Neural progenitor cell (in vitro differentiated cells): ENCODE data around the gene SMU1. TPM values are rescaled to one million over a fixed set of nuclear protein-coding genes. Genes with fewer than 3 reads are reported as not detected.

Experiments used
- DNase-seq: peaks from one replicate; pipeline ENCODE4 v3.0.0-alpha.2; 2016; ENCODE audit warnings: low spot score
- H2AFZ ChIP-seq: fragments of 200-600 bp; sonication (generic); replicated peaks from 2 replicates; pipeline ENCODE4 v1.6.1; 2016; ENCODE audit warnings: antibody characterized with exemption
- H3F3A ChIP-seq: fragments of 200-600 bp; sonication (generic); 2 replicates; pipeline ENCODE4 v1.6.1; 2016; ENCODE audit warnings: antibody characterized with exemption, low read depth
- H3K27ac ChIP-seq: fragments of 200-600 bp; sonication (generic); 2 replicates; pipeline ENCODE4 v1.5.1; 2016; ENCODE audit warnings: mild to moderate bottlenecking
- H3K27me3 ChIP-seq: fragments of 200-600 bp; sonication (generic); 2 replicates; pipeline ENCODE4 v1.6.1; 2016; ENCODE audit warnings: mild to moderate bottlenecking, moderate library complexity
- H3K36me3 ChIP-seq: fragments of 200-600 bp; sonication (generic); 2 replicates; pipeline ENCODE4 v1.5.1; 2016
- H3K4me1 ChIP-seq: fragments of 200-600 bp; sonication (generic); 2 replicates; pipeline ENCODE4 v1.6.1; 2016; ENCODE audit warnings: mixed run types
- H3K4me2 ChIP-seq: fragments of 200-600 bp; sonication (generic); 2 replicates; pipeline ENCODE4 v1.6.1; 2016
- H3K4me3 ChIP-seq: fragments of 200-600 bp; sonication (generic); 2 replicates; pipeline ENCODE4 v1.5.1; 2016
- H3K79me2 ChIP-seq: fragments of 200-600 bp; sonication (generic); 2 replicates; pipeline ENCODE4 v1.6.1; 2016; ENCODE audit warnings: low read depth
- H3K9ac ChIP-seq: fragments of 200-600 bp; sonication (generic); 2 replicates; pipeline ENCODE4 v1.6.1; 2016
- H3K9me3 ChIP-seq: fragments of 200-600 bp; sonication (generic); 2 replicates; pipeline ENCODE4 v1.5.1; 2016; ENCODE audit warnings: low read depth
- H4K20me1 ChIP-seq: fragments of 200-600 bp; sonication (generic); 2 replicates; pipeline ENCODE4 v1.6.1; 2016; ENCODE audit warnings: low read depth
- H3K27ac Mint-ChIP-seq: 3 replicates; pipeline ENCODE4 v1.8.0; 2021; ENCODE audit warnings: mixed read lengths
- H3K27me3 Mint-ChIP-seq: 2 replicates; pipeline ENCODE4 v1.8.0; 2022; ENCODE audit warnings: low read depth, mild to moderate bottlenecking, inconsistent platforms, moderate library complexity, mixed read lengths; ENCODE audit not compliant: insufficient read depth
- H3K36me3 Mint-ChIP-seq: 3 replicates; pipeline ENCODE4 v1.8.0; 2021; ENCODE audit warnings: mixed read lengths
- H3K4me1 Mint-ChIP-seq: 3 replicates; pipeline ENCODE4 v1.8.0; 2021; ENCODE audit warnings: mixed read lengths
- H3K4me3 Mint-ChIP-seq: 3 replicates; pipeline ENCODE4 v1.8.0; 2021; ENCODE audit warnings: mild to moderate bottlenecking, moderate library complexity, mixed read lengths
- H3K9me3 Mint-ChIP-seq: 3 replicates; pipeline ENCODE4 v1.8.0; 2020; ENCODE audit warnings: mixed read lengths
- EZH2 ChIP-seq: fragments of 200-600 bp; sonication (generic); IDR thresholded peaks from 2 replicates; pipeline ENCODE4 v1.6.1; 2017; ENCODE audit warnings: antibody characterized with exemption, mild to moderate bottlenecking, moderate library complexity
- EZH2phosphoT487 ChIP-seq: fragments of 200-600 bp; sonication (generic); IDR thresholded peaks from 2 replicates; pipeline ENCODE4 v1.6.1; 2017; ENCODE audit warnings: antibody characterized with exemption
- total RNA-seq: library from RNA; depleted of rRNA; stranded (reverse); fragments of >200 nt; gene quantifications from 2 replicates; pipeline ENCODE4 v1.2.3, GENCODE V29; 2015; ENCODE audit warnings: low replicate concordance
- TF ChIP-seq, protein P1 (sequence below): fragments of 200-600 bp; sonication (generic); IDR thresholded peaks from 2 replicates; pipeline ENCODE4 v1.5.1; 2017; ENCODE audit warnings: antibody characterized with exemption, mild to moderate bottlenecking

Gene SMU1
- total RNA-seq, 1 donor from 2014 or later: 34.9 TPM

DNA sequence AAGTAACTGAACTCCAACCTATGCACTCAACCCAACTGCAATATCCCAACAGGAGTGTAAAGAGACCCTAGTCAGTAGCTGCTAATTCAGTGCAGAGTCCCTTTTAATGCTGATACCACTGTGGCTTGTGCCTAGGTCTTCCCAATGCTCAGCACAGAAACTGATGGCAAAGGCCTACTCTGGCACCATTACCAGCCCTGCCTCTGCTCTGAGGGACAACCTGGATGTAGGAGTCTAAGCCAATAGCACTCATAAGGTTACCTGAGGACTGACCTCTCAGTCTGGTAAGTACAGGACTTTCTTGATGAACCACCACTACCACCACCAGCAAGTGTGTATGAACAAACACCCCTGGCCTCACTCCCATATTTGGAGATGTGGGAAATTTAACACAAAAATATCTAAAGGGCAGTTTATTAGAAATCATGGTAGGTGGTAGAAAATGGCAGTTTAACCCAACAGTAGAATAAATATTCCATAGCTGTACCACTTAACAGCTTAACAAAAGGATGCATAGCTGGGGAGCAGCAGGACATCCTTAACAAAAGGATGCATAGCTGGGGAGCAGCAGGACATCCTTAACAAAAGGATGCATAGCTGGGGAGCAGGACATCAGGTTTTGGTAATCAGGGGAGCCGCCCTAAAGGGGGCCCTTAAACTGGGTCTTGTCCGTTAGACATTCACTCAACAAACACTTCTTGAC lies 62.4 kb downstream of the SMU1 start:
- no peak for DNase-seq
- H3K4me3 ChIP-seq: no peak overlapping the region

GRCh38 chr9:33012328-33013069 lies 64.0 kb downstream of the SMU1 start:
- Histone ChIP-seq H3K79me2 (peaks cover 55% of the 10 kb centered on the region), H3K9me3 (no peaks in the 10 kb centered on the region), H3F3A (no peaks in the 10 kb centered on the region), H2AFZ (no peak overlapping the region), H3K36me3 (no peaks in the 10 kb centered on the region), H3K4me2 (no peak overlapping the region), H3K4me3 (no peak overlapping the region), H3K9ac (no peak overlapping the region), H3K27me3 (no peaks in the 10 kb centered on the region), H3K27ac (no peak overlapping the region), H3K4me1 (peaks cover 2% of the 10 kb centered on the region), H4K20me1 (peaks cover 56% of the 10 kb centered on the region)
- peaks cover 13% of the 10 kb centered on the region for H3K4me1 Mint-ChIP-seq
- TF ChIP-seq EZH2 (no peak), EZH2phosphoT487 (no peak)
- TF ChIP-seq, protein P1, sequence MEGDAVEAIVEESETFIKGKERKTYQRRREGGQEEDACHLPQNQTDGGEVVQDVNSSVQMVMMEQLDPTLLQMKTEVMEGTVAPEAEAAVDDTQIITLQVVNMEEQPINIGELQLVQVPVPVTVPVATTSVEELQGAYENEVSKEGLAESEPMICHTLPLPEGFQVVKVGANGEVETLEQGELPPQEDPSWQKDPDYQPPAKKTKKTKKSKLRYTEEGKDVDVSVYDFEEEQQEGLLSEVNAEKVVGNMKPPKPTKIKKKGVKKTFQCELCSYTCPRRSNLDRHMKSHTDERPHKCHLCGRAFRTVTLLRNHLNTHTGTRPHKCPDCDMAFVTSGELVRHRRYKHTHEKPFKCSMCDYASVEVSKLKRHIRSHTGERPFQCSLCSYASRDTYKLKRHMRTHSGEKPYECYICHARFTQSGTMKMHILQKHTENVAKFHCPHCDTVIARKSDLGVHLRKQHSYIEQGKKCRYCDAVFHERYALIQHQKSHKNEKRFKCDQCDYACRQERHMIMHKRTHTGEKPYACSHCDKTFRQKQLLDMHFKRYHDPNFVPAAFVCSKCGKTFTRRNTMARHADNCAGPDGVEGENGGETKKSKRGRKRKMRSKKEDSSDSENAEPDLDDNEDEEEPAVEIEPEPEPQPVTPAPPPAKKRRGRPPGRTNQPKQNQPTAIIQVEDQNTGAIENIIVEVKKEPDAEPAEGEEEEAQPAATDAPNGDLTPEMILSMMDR: no peak
- peaks cover 4% of the 10 kb centered on the region for H3K36me3 Mint-ChIP-seq
- no peak for DNase-seq
- H3K9me3 Mint-ChIP-seq: no peaks in the 10 kb centered on the region
- H3K27me3 Mint-ChIP-seq: peaks cover 3% of the 10 kb centered on the region
- no peak overlapping the region for H3K27ac Mint-ChIP-seq
- H3K4me3 Mint-ChIP-seq: no peak overlapping the region

More for the DNA sequence above, 62.4 kb downstream of the SMU1 start:
- H3K4me1 Mint-ChIP-seq: peaks cover 16% of the 10 kb centered on the region
- Histone ChIP-seq H3K27me3 (no peaks in the 10 kb centered on the region), H3K36me3 (no peaks in the 10 kb centered on the region), H3K27ac (no peak overlapping the region), H3K4me2 (no peak overlapping the region), H3K79me2 (peaks cover 70% of the 10 kb centered on the region), H3K9me3 (no peaks in the 10 kb centered on the region), H3F3A (no peaks in the 10 kb centered on the region), H3K4me1 (peaks cover 3% of the 10 kb centered on the region), H2AFZ (no peak overlapping the region), H3K9ac (no peak overlapping the region), H4K20me1 (peaks cover 62% of the 10 kb centered on the region)
- peaks cover 3% of the 10 kb centered on the region for H3K27me3 Mint-ChIP-seq
- H3K9me3 Mint-ChIP-seq: no peaks in the 10 kb centered on the region
- H3K4me3 Mint-ChIP-seq: no peak overlapping the region
- H3K27ac Mint-ChIP-seq: no peak overlapping the region
- TF ChIP-seq EZH2: no peak
- TF ChIP-seq EZH2phosphoT487: no peak
- TF ChIP-seq, protein P1: no peak
- H3K36me3 Mint-ChIP-seq: peaks cover 6% of the 10 kb centered on the region

- H3K9ac ChIP-seq: no peak overlapping the region
- Mint-ChIP-seq H3K36me3 (peaks cover 4% of the 10 kb centered on the region), H3K4me3 (no peak overlapping the region), H3K4me1 (peaks cover 7% of the 10 kb centered on the region), H3K27me3 (peaks cover 3% of the 10 kb centered on the region), H3K27ac (no peak overlapping the region), H3K9me3 (no peaks in the 10 kb centered on the region)
- peaks cover 49% of the 10 kb centered on the region for H4K20me1 ChIP-seq
- no peak for TF ChIP-seq EZH2
- TF ChIP-seq, protein P1: no peak
- no peak for TF ChIP-seq EZH2phosphoT487
- H3K4me2 ChIP-seq: no peak overlapping the region
- H3K36me3 ChIP-seq: no peaks in the 10 kb centered on the region
- H3F3A ChIP-seq: no peaks in the 10 kb centered on the region
- H3K79me2 ChIP-seq: peaks cover 48% of the 10 kb centered on the region
- no peak overlapping the region for H3K4me3 ChIP-seq
- H3K4me1 ChIP-seq: no peaks in the 10 kb centered on the region
- no peak overlapping the region for H2AFZ ChIP-seq
- no peaks in the 10 kb centered on the region for H3K27me3 ChIP-seq
- H3K9me3 ChIP-seq: no peaks in the 10 kb centered on the region
- no peak for DNase-seq
- no peak overlapping the region for H3K27ac ChIP-seq
Measured at GRCh38 chr9:33011831-33012230, 64.6 kb downstream of the SMU1 start.
